Heart left ventricle (tissue), 16 donors: ENCODE data around the gene FBXO38. TPM values are rescaled to one million over a fixed set of nuclear protein-coding genes. Genes with fewer than 3 reads are reported as not detected.

Source experiments
- ATAC-seq, 4 donors: fragments of 200-7000 bp; cut with Tn5 transposase; one replicate each; pipeline ENCODE4 v1.9.1; 2020 to 2022; ENCODE audit warnings: moderate library complexity in 4 of 4, mild to moderate bottlenecking in 3 of 4, moderate number of reproducible peaks in 1 of 4
- DNase-seq, 5 donors: peaks; one replicate each; pipeline ENCODE4 v3.0.0-alpha.2; 2020
- H3K27ac ChIP-seq, 12 donors: fragments of 200-600 bp; sonication (generic) in 4 of 12; one replicate each; pipeline versions ENCODE4 v1.5.0 to v1.8.0; 2016 to 2022; ENCODE audit warnings: mild to moderate bottlenecking in 2 of 12
- H3K27me3 ChIP-seq, 9 donors: fragments of 200-600 bp; sonication (generic) in 2 of 9; one replicate each; pipeline versions ENCODE4 v1.5.1 to v1.8.0; 2016 to 2022; ENCODE audit warnings: mild to moderate bottlenecking in 3 of 9
- H3K36me3 ChIP-seq, 9 donors: fragments of 200-600 bp; sonication (generic) in 2 of 9; one replicate each; pipeline versions ENCODE4 v1.5.0 to v1.8.0; 2018 to 2022; ENCODE audit warnings: mild to moderate bottlenecking in 2 of 9
- H3K4me1 ChIP-seq, 12 donors: fragments of 200-600 bp; sonication (generic) in 4 of 12; one replicate each; pipeline versions ENCODE4 v1.5.0 to v1.8.0; 2016 to 2022; ENCODE audit warnings: mild to moderate bottlenecking in 3 of 12
- H3K4me3 ChIP-seq, 12 donors: fragments of 200-600 bp; sonication (generic) in 4 of 12; one replicate each; pipeline versions ENCODE4 v1.5.0 to v1.8.0; 2017 to 2022; ENCODE audit warnings: mild to moderate bottlenecking in 9 of 12, moderate library complexity in 4 of 12
- H3K9me3 ChIP-seq, 12 donors: fragments of 200-600 bp; sonication (generic) in 4 of 12; one replicate each; pipeline versions ENCODE4 v1.5.0 to v1.8.0; 2016 to 2022; ENCODE audit warnings: mild to moderate bottlenecking in 1 of 12
- POLR2A ChIP-seq, 2 donors: fragments of 450-650 bp; IDR thresholded peaks; one replicate each; pipeline ENCODE4 v1.6.1; 2017; ENCODE audit warnings: antibody characterized with exemption in 2 of 2, mild to moderate bottlenecking in 2 of 2, moderate library complexity in 2 of 2
- WGBS, 4 donors: extraction: QIAGEN DNeasy Blood & Tissue Kit in 2 of 4; methylation state at CpG; one replicate each; pipeline versions ENCODE4 v1.1.5 to v1.1.7; 2013 to 2018; 5-methylcytosine and 5-hydroxymethylcytosine counted together
- intact Hi-C, 10 donors: fragments of 100-400 bp; cut with DNase I; formaldehyde crosslinking; loops; one replicate each; pipeline versions ENCODE4 v1.11.1 to v1.14.2; 2022
- long read RNA-seq, 3 donors: library from polyadenylated mRNA; unstranded; transcript quantifications; one replicate each; pipeline ENCODE4 v2.0.0, GENCODE V29; 2020 to 2021
- polyA plus RNA-seq, 2 donors: library from polyadenylated mRNA; stranded (reverse); fragments of 200-250 nt; gene quantifications; one replicate each; pipeline ENCODE4 v1.2.3, GENCODE V29; 2013
- total RNA-seq, 9 donors: library from RNA; depleted of rRNA in 2 of 9; stranded (reverse); fragments of >200 nt in 2 of 9; fragmentation: NEBNext Ultra II Directional in 3 of 9; extraction: Animal tissue kit (Norgen Biotek cat#: 25700) in 3 of 9; gene quantifications; one replicate each; pipeline versions ENCODE4 v1.1.0 to v1.2.4, GENCODE V29; 2016 to 2023
- TF ChIP-seq, protein P1 (sequence below), 12 donors: fragments of 200-600 bp; sonication (generic) in 4 of 12; IDR thresholded peaks; one replicate each; pipeline versions ENCODE4 v1.5.0 to v1.8.0; 2018 to 2022; ENCODE audit warnings: antibody characterized with exemption in 12 of 12, mild to moderate bottlenecking in 5 of 12
- donor health status: ischemic (EF 13 %, LVEDD 7.1; RV severe dilation, severe dysfunction).
- donor health status: healthy with polysubstance abuse.
- donor health status: DM: no; HTN: yes; CAD: no.
- donor health status: DM: no; HTN: no; CAD: no.
- donor health status: ischemic (EF 25% LVEDD 6.9; RV normal size, moderate dysfunction).
- donor health status: ischemic (EF 25% LVEDD 5.7; RV mildly dilated, moderate dysfunction).
- donor health status: healthy.
- donor health status: DM: yes; HTN: yes; CAD: no.
- donor health status: ischemic (EF 35%, LVEDD 5.7; RV mildly dilated, moderate dysfunction).
- donor health status: nonischemic (EF 11% LVEDD 7.7; RV severe dilation, severe dysfunction).
- donor health status: DM: yes; HTN: yes; CAD: no.
- donor health status: PGD.
- donor health status: ischemic (EF 29% LVEDD 5.4; RV normal size, mild dysfunction).
- donor health status: nonischemic (EF 23%, LVEDD 6.1; RV moderate dilation, normal function).

The FBXO38 gene
- total RNA-seq (10 to 100 TPM; 29.1 to 56.0 (median 48.2) TPM), polyA plus RNA-seq (10 to 100 TPM; 11.7 to 15.1 TPM)
- long read RNA-seq, donor 1, full-length matches to known transcripts = 4 of 16 reads
- long read RNA-seq, donor 1, partial matches to known transcripts = 12 of 16 reads
- long read RNA-seq, donor 1, other reads (novel, unspliced or antisense) = 0 of 16 reads
- long read RNA-seq, donor 2, full-length matches to known transcripts = 10 of 27 reads
- long read RNA-seq, donor 2, partial matches to known transcripts = 12 of 27 reads
- long read RNA-seq, donor 2, other reads (novel, unspliced or antisense) = 5 of 27 reads
- long read RNA-seq, donor 3, full-length matches to known transcripts = 3 of 12 reads
- long read RNA-seq, donor 3, partial matches to known transcripts = 8 of 12 reads
- long read RNA-seq, donor 3, other reads (novel, unspliced or antisense) = 1 of 12 reads

DNA sequence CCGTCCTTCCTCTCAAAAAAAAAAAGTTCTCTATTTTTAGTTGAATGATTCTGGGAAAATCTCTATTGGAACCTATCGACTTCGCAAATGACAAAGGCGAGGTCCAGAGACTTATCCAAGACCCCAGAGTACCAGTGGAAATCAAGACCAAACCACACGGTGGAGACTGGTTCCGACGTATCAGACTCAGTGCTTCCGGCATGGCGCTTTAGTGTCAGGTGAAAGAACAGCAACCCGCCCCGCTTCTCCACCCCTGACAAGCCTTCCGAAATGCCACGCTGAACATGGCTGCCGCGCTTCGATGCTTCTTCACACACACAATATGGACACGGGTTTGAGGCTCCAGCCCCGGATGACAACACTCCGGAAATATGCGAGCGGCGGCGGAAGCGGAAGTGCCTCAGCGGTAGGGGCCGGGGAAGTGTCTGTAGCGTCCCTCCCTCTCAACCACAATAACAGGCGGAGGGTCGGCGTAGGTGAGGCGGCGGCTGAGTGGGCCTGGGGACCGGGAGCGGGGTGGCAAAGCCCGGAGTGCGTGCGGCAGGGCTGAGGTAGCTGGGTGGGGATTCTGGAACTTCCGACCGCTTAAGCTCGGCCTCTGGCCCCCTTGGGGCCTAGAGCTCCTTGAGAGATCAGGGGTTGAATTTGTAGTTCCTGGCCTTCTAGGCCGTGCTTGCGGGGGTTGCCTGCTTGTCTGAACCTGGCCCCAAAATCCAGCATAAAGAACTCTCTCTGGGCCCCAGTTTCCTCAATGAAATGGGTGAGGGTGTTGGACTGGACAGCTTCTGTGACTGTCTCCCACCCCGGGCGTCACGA is at the start of gene FBXO38:
Gene FBXO38, plus strand, starts transcription at position 395 of the 816 bp plus-strand sequence. CDS start 10,819 bp downstream, outside the sequence.
- H3K4me1 ChIP-seq = peaks cover 3 to 82% (median 55%) of the 10 kb centered on the region in 12 donors

DNA sequence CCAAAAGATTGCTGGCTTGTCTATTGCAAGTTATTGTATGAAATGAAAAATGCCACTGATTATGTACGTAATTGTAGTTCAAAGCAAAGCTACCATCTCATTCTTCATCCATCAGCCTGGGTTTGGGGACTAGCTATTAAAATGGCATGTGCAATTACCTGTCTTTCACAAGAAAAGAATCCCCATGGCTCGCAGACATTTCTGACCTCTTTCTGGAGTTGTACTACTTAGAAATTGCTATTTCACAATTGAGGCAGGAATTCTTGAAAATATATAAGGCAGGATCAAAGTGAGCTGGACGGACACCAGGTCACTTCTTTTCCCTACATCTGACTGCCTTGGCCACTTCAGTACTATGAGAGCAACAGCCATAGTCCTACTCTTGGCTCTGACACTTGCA is 48.5 kb upstream of the FBXO38 start, which contains the start of gene SPINK9:
Gene SPINK9, plus strand, starts transcription at position 301 of the 400 bp plus-strand sequence. Its CDS starts 55 bp downstream, at position 356.
- Histone ChIP-seq H3K27me3 (no peaks in the 10 kb centered on the region), H3K4me3 (no peak within 1 kb of the TSS), H3K27ac (no peak within 1 kb of the TSS), H3K36me3 (peaks cover 0 to 9% (median 0%) of the 10 kb centered on the region in 9 donors), H3K9me3 (no peaks in the 10 kb centered on the region), H3K4me1 (no peaks in the 10 kb centered on the region)
- TF ChIP-seq, protein P1, sequence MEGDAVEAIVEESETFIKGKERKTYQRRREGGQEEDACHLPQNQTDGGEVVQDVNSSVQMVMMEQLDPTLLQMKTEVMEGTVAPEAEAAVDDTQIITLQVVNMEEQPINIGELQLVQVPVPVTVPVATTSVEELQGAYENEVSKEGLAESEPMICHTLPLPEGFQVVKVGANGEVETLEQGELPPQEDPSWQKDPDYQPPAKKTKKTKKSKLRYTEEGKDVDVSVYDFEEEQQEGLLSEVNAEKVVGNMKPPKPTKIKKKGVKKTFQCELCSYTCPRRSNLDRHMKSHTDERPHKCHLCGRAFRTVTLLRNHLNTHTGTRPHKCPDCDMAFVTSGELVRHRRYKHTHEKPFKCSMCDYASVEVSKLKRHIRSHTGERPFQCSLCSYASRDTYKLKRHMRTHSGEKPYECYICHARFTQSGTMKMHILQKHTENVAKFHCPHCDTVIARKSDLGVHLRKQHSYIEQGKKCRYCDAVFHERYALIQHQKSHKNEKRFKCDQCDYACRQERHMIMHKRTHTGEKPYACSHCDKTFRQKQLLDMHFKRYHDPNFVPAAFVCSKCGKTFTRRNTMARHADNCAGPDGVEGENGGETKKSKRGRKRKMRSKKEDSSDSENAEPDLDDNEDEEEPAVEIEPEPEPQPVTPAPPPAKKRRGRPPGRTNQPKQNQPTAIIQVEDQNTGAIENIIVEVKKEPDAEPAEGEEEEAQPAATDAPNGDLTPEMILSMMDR (IDR thresholded peaks at IDR 0.05) = no peak
- no peak for TF ChIP-seq POLR2A (IDR thresholded peaks at IDR 0.05)
- intact Hi-C loops = no loop called here
- WGBS, 4 donors = 91 to 97% (median 94%) methylated on average over 3 of the region's 3 CpGs
- DNase-seq = no peak
- ATAC-seq = no peak

More for the DNA sequence above, at the start of gene FBXO38:
- TF ChIP-seq, protein P1 (IDR thresholded peaks at IDR 0.05) = peak in 4 of 12 donors; percentile 5 to 20 (median 16)
- TF ChIP-seq POLR2A (IDR thresholded peaks at IDR 0.05) = peak in 1 of 2 donors; percentile 78
- Histone ChIP-seq H3K27ac (peak within 1 kb of the TSS; percentile 60 to 96 (median 91)), H3K27me3 (no peaks in the 10 kb centered on the region), H3K4me3 (peak within 1 kb of the TSS; percentile 66 to 94 (median 82)), H3K9me3 (peaks cover 0 to 4% (median 0%) of the 10 kb centered on the region in 12 donors), H3K36me3 (peaks cover 0 to 9% (median 0%) of the 10 kb centered on the region in 9 donors)
- WGBS, 4 donors = 0 to 2% (median 0%) methylated on average over 12 to 45 of the region's 45 CpGs
- intact Hi-C loops = loop anchor here in 3 of 10 donors (1.0 to 5.0 kb wide), 3 partner anchors 32 to 91 kb away; no protein-coding TSS in a partner anchor
- ATAC-seq = peak; percentile 98 to 99 (median 99)
- DNase-seq = peak; percentile 97

- WGBS, 4 donors = 80 to 86% (median 83%) methylated on average over 3 of the region's 3 CpGs
- Histone ChIP-seq H3K27ac (no peak overlapping the region), H3K9me3 (no peaks in the 10 kb centered on the region), H3K4me3 (no peak overlapping the region), H3K27me3 (no peaks in the 10 kb centered on the region), H3K36me3 (peaks cover 0 to 6% (median 0%) of the 10 kb centered on the region in 9 donors), H3K4me1 (no peaks in the 10 kb centered on the region)
- TF ChIP-seq, protein P1 (IDR thresholded peaks at IDR 0.05) = no peak
- no peak for TF ChIP-seq POLR2A (IDR thresholded peaks at IDR 0.05)
- DNase-seq (no peak), ATAC-seq (peak in 1 of 4 donors; percentile 52)
- intact Hi-C loops = no loop called here
These were observed 46.9 kb upstream of the FBXO38 start for GRCh38 chr5:148336704-148337435.
